ENCODE data around the gene BEND6. TPM values are rescaled to one million over a fixed set of nuclear protein-coding genes. Genes with fewer than 3 reads are reported as not detected.

Gene BEND6
- total RNA-seq, 1 experiment from 2014 or later, result 8.0 TPM

GRCh38 chr6:56963793-56964192 lies 8.9 kb downstream of the BEND6 start:
- CTCF ChIA-PET, result interaction anchor here (0.8 kb wide), 1 partner anchor 9 kb away, joined by 3 read pairs; the partner anchor contains the start of gene BEND6
- DNase-seq (ENCODE audit: low read depth, low spot score), result no peak
- intact Hi-C loops (cut with micrococcal nuclease; ENCODE audit: unreplicated experiment), result no loop called here

GRCh38 chr6:56965126-56965525 lies 10.2 kb downstream of the BEND6 start:
- Histone ChIP-seq H3K27ac (ENCODE audit: low read length) (no peak overlapping the region), H3K4me3 (ENCODE audit: low read depth in 2 of 2, low read length in 2 of 2) (no peak overlapping the region), H3K4me1 (ENCODE audit: control insufficient read depth, insufficient read depth, low read length) (no peaks in the 10 kb centered on the region), H3K9me3 (ENCODE audit: control insufficient read depth, insufficient read depth, low read depth, low read length) (no peaks in the 10 kb centered on the region), H3K36me3 (ENCODE audit: control insufficient read depth, insufficient read depth, low read length) (no peaks in the 10 kb centered on the region), H3K27me3 (ENCODE audit: control insufficient read depth, insufficient read depth, low read length) (no peaks in the 10 kb centered on the region)
- no peak for DNase-seq (ENCODE audit: low read depth, low spot score)
- in situ Hi-C loops (cut with HindIII; ENCODE audit: low pct_unique_long_range_greater_than_20kb, low sequenced_read_pairs) (no loop called here), intact Hi-C loops (cut with micrococcal nuclease; ENCODE audit: unreplicated experiment) (no loop called here)
- TF ChIP-seq SIN3A (IDR thresholded peaks at IDR 0.05; ENCODE audit: borderline replicate concordance, insufficient read depth, low read depth, low read length) (no peak), REST (IDR thresholded peaks at IDR 0.05; ENCODE audit: insufficient read depth in 1 of 2, low read depth in 2 of 2, low read length in 1 of 2) (no peak), TCF7L2 (IDR thresholded peaks at IDR 0.05; ENCODE audit: low read depth, low read length) (no peak), POLR2AphosphoS5 (IDR thresholded peaks at IDR 0.05; ENCODE audit: low read depth, low read length) (no peak), CTCF (IDR thresholded peaks at IDR 0.05) (no peak)
- no TSS peak for BruUV-seq (replicated peaks)
- ChIA-PET POLR2A (interaction anchor here (0.6 kb wide), 1 partner anchor 293 kb away, joined by 3 read pairs; no protein-coding TSS in a partner anchor), CTCF (interaction anchor here (0.7 kb wide), 1 partner anchor 62 kb away, joined by 5 read pairs; no protein-coding TSS in a partner anchor)
- ATAC-seq, result no peak

More at GRCh38 chr6:56963793-56964192, 8.9 kb downstream of the BEND6 start:
- POLR2A ChIA-PET, result no interaction called here
- Histone ChIP-seq H3K27me3 (ENCODE audit: control insufficient read depth, insufficient read depth, low read length) (no peaks in the 10 kb centered on the region), H3K36me3 (ENCODE audit: control insufficient read depth, insufficient read depth, low read length) (no peaks in the 10 kb centered on the region), H3K4me1 (ENCODE audit: control insufficient read depth, insufficient read depth, low read length) (peaks cover 10% of the 10 kb centered on the region; the same call in 1 of the 2 replicates), H3K9me3 (ENCODE audit: control insufficient read depth, insufficient read depth, low read depth, low read length) (no peaks in the 10 kb centered on the region), H3K27ac (ENCODE audit: low read length) (no peak overlapping the region), H3K4me3 (ENCODE audit: low read depth in 2 of 2, low read length in 2 of 2) (no peak overlapping the region)
- no TSS peak for BruUV-seq (replicated peaks)
- TF ChIP-seq REST (IDR thresholded peaks at IDR 0.05; ENCODE audit: insufficient read depth in 1 of 2, low read depth in 2 of 2, low read length in 1 of 2) (no peak), TCF7L2 (IDR thresholded peaks at IDR 0.05; ENCODE audit: low read depth, low read length) (no peak), SIN3A (IDR thresholded peaks at IDR 0.05; ENCODE audit: borderline replicate concordance, insufficient read depth, low read depth, low read length) (no peak), CTCF (IDR thresholded peaks at IDR 0.05) (no peak), POLR2AphosphoS5 (IDR thresholded peaks at IDR 0.05; ENCODE audit: low read depth, low read length) (no peak)
- no peak for ATAC-seq
- in situ Hi-C loops (cut with HindIII; ENCODE audit: low pct_unique_long_range_greater_than_20kb, low sequenced_read_pairs), result no loop called here
